Endothelial cell of umbilical vein (primary cell): Measurements from ENCODE around the gene COL16A1. TPM values are rescaled to one million over a fixed set of nuclear protein-coding genes. Genes with fewer than 3 reads are reported as not detected.

Source experiments
- BruUV-seq: library from RNA; stranded (reverse); fragments of 400-500 nt; replicated peaks from 2 replicates; lab custom pipeline; 2021; lab: Mats Ljungman, UMichigan
- CTCF ChIA-PET: fragments of 300-600, 350-600 bp; sonication (Branson Sonifier 250); formaldehyde crosslinking; loops from one replicate; lab custom pipeline; 2021; ENCODE audit warnings: antibody characterized with exemption, inconsistent platforms; lab: Charles Lee
- POLR2A ChIA-PET: fragments of 300-600, 350-600 bp; sonication (Branson Sonifier 250); formaldehyde crosslinking; loops from one replicate; lab custom pipeline; 2021; ENCODE audit warnings: antibody characterized with exemption, inconsistent platforms; lab: Charles Lee
- DNase-seq: peaks from one replicate; pipeline ENCODE4 v3.0.0-alpha.2; 2011; ENCODE audit warnings: low read depth, low spot score
- FAIRE-seq: peaks from 2 replicates; lab custom pipeline; 2011; peaks lifted over from hg19 to GRCh38; lab: Jason Lieb, UNC
- H2AFZ ChIP-seq: 2 replicates; pipeline ENCODE4 v1.6.0; 2012; ENCODE audit warnings: low read depth, low read length, control low read depth, inconsistent platforms
- H3K27ac ChIP-seq: 2 replicates; pipeline ENCODE4 v1.5.1; 2011; ENCODE audit warnings: low read depth, mild to moderate bottlenecking, control low read depth, low read length, moderate library complexity; ENCODE audit not compliant: insufficient read depth
- H3K27me3 ChIP-seq, 2 experiments: 2 replicates each; pipeline versions ENCODE4 v1.6.0 to v1.6.1; 2011; ENCODE audit warnings: low read length in 2 of 2, mixed read lengths in 1 of 2; ENCODE audit not compliant: control insufficient read depth in 2 of 2, insufficient read depth in 2 of 2
- H3K36me3 ChIP-seq, 2 experiments: 2 replicates in 1 of 2; 3 replicates in 1 of 2; pipeline ENCODE4 v1.5.1; 2011; ENCODE audit warnings: low read length in 2 of 2, mild to moderate bottlenecking in 1 of 2, moderate library complexity in 1 of 2; ENCODE audit not compliant: control insufficient read depth in 2 of 2, insufficient read depth in 2 of 2; ENCODE audit errors: extremely low read depth in 1 of 2
- H3K4me1 ChIP-seq: 3 replicates; pipeline ENCODE4 v1.5.1; 2011; ENCODE audit warnings: mild to moderate bottlenecking, low read length; ENCODE audit not compliant: control insufficient read depth, insufficient read depth; ENCODE audit errors: extremely low read depth
- H3K4me2 ChIP-seq: 2 replicates; pipeline ENCODE4 v1.6.1; 2011; ENCODE audit warnings: low read length, control low read depth, mixed read lengths; ENCODE audit not compliant: insufficient read depth
- H3K4me3 ChIP-seq, 3 experiments: fragments of 200-600 bp in 1 of 3; sonication (generic), shearing (Covaris generic) in 1 of 3; replicated peaks in 1 of 3; 2 replicates each; pipeline ENCODE4 v1.5.1; 2011 to 2016; ENCODE audit warnings: control low read depth in 3 of 3, low read length in 3 of 3, mild to moderate bottlenecking in 2 of 3, inconsistent platforms in 1 of 3, low read depth in 1 of 3, moderate library complexity in 1 of 3; ENCODE audit not compliant: insufficient read depth in 1 of 3
- H3K79me2 ChIP-seq: 2 replicates; pipeline ENCODE4 v1.6.0; 2012; ENCODE audit warnings: low read length, inconsistent platforms; ENCODE audit not compliant: control insufficient read depth, insufficient read depth
- H3K9ac ChIP-seq: replicated peaks from 2 replicates; pipeline ENCODE3; 2011; ENCODE audit warnings: low read length, control low read depth; ENCODE audit not compliant: insufficient read depth; ENCODE audit errors: extremely low read depth
- H3K9me1 ChIP-seq: replicated peaks from 3 replicates; pipeline ENCODE4 v1.6.0; 2011; ENCODE audit warnings: mild to moderate bottlenecking, low read length; ENCODE audit not compliant: control insufficient read depth, insufficient read depth; ENCODE audit errors: extremely low read depth
- H3K9me3 ChIP-seq: replicated peaks from 2 replicates; pipeline ENCODE4 v1.5.1; 2012; ENCODE audit warnings: low read length, inconsistent platforms; ENCODE audit not compliant: control insufficient read depth, insufficient read depth
- H4K20me1 ChIP-seq: replicated peaks from 2 replicates; pipeline ENCODE3; 2011; ENCODE audit warnings: mild to moderate bottlenecking, low read length; ENCODE audit not compliant: control insufficient read depth, insufficient read depth; ENCODE audit errors: extremely low read depth
- CTCF ChIP-seq, 2 donors: IDR thresholded peaks; 1 replicate in 1 of 2; 2 replicates in 1 of 2; pipeline ENCODE4 v1.5.1; 2011; ENCODE audit warnings: low read length in 2 of 2, mild to moderate bottlenecking in 2 of 2, moderate library complexity in 2 of 2, control low read depth in 1 of 2, inconsistent platforms in 1 of 2, low read depth in 1 of 2; ENCODE audit not compliant: insufficient read depth in 1 of 2; ENCODE audit errors: extremely low read depth in 1 of 2
- EZH2 ChIP-seq: IDR thresholded peaks from 2 replicates; pipeline ENCODE4 v1.6.1; 2012; ENCODE audit warnings: borderline replicate concordance, low read depth, mild to moderate bottlenecking, moderate library complexity, low read length, inconsistent platforms; ENCODE audit not compliant: severe bottlenecking
- FOS ChIP-seq: IDR thresholded peaks from 2 replicates; pipeline ENCODE4 v1.6.1; 2011; ENCODE audit warnings: mild to moderate bottlenecking, low read length, moderate library complexity, borderline replicate concordance; ENCODE audit not compliant: insufficient read depth
- GATA2 ChIP-seq: IDR thresholded peaks from 2 replicates; pipeline ENCODE4 v1.7.0; 2011; ENCODE audit warnings: low read depth, mild to moderate bottlenecking, moderate library complexity, mixed read lengths, low read length; ENCODE audit not compliant: insufficient read length, insufficient read depth
- JUN ChIP-seq: IDR thresholded peaks from 2 replicates; pipeline ENCODE4 v1.6.1; 2011; ENCODE audit warnings: borderline replicate concordance, low read depth; ENCODE audit not compliant: insufficient read length, insufficient read depth
- MAX ChIP-seq: IDR thresholded peaks from 2 replicates; pipeline ENCODE4 v1.6.1; 2011; ENCODE audit not compliant: insufficient read depth, insufficient read length
- MYC ChIP-seq: IDR thresholded peaks from one replicate; pipeline ENCODE4 v1.6.1; 2011; ENCODE audit warnings: mild to moderate bottlenecking, low read depth, low read length
- POLR2A ChIP-seq: IDR thresholded peaks from 2 replicates; pipeline ENCODE4 v1.6.1; 2012; ENCODE audit warnings: low read depth, mild to moderate bottlenecking, control low read depth, low read length
- POLR2AphosphoS5 ChIP-seq: IDR thresholded peaks from 2 replicates; pipeline ENCODE4 v1.6.1; 2012; ENCODE audit warnings: low read depth, mild to moderate bottlenecking, control low read depth, low read length, moderate library complexity; ENCODE audit not compliant: insufficient read depth
- dilution Hi-C: fragments of 300-500 bp; cut with MboI; formaldehyde crosslinking; loops from one replicate; pipeline ENCODE4 v1.15.0; 2019; ENCODE audit warnings: low sequenced_read_pairs; ENCODE audit not compliant: extremely low pct_ligation_motif_present
- intact Hi-C: fragments of 100-400 bp; cut with micrococcal nuclease; formaldehyde crosslinking; loops from one replicate; pipeline ENCODE4 v1.10.0; 2022
- polyA plus RNA-seq, 4 experiments: library from polyadenylated mRNA; depleted of rRNA in 3 of 4; stranded (reverse) in 3 of 4; unstranded in 1 of 4; fragments of >200 nt; gene quantifications; 2 replicates each; pipeline versions ENCODE4 v1.2.1 to v1.2.3, GENCODE V29; 2011 to 2012; ENCODE audit warnings: missing spikeins in 1 of 4
- total RNA-seq: library from RNA; stranded (reverse); gene quantifications from 2 replicates; pipeline ENCODE4 v1.2.3, GENCODE V29; 2021

COL16A1 gene
- total and polyA plus RNA-seq, 2 donors (not counting 3 experiments of a cell fraction or from before 2014, with no cell fraction given), result 0.68 to 1.2 TPM

DNA sequence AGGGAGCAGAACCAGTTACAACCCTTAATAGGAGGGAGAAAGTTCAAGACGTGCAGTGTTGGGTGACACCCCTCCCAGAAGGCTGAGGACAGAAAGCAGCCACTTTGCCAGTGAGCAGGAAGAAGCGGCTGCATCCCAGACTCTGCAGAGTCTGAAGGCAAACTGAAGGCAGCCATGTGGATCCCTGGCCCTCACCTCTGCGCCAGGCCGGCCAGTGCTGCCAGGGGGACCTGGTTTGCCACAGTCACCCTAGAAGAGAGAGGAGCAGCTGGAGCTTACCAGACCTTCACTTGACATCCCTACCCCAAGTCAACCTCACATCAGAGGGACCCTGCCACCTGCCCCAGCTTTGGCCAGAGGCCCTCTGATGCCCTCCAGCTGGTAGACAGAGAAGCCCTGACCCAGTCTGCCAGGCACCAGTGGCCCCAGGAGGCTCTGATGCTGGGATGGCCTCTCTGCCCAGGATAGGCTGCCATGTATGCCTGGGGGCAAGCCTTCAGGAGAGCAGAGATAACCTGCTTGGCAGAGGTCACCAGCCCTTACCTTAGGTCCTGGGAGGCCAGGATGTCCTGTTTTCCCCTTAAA, 42.9 kb downstream of the COL16A1 start:
- Histone ChIP-seq H3K27me3 (no peaks in the 10 kb centered on the region), H2AFZ (no peak overlapping the region), H4K20me1 (no peaks in the 10 kb centered on the region), H3K9me3 (no peaks in the 10 kb centered on the region), H3K4me3 (no peak overlapping the region), H3K79me2 (no peaks in the 10 kb centered on the region), H3K4me1 (no peaks in the 10 kb centered on the region), H3K9ac (no peak overlapping the region), H3K36me3 (no peaks in the 10 kb centered on the region), H3K4me2 (no peak overlapping the region), H3K27ac (no peak overlapping the region), H3K9me1 (no peaks in the 10 kb centered on the region)
- FAIRE-seq (no peak), DNase-seq (no peak)
- CTCF ChIA-PET, result interaction anchor here (1.0 to 11.5 kb wide), 7 partner anchors 43 to 303 kb away, joined by 3 to 180 read pairs (median 7); partner anchors contain the start of gene COL16A1
- POLR2A ChIA-PET, result no interaction called here
- BruUV-seq, result no TSS peak
- intact Hi-C loops, result loop anchor here (5.0 kb wide), 1 partner anchor 301 kb away; no protein-coding TSS in a partner anchor
- TF ChIP-seq POLR2AphosphoS5, result no peak
- no peak for TF ChIP-seq POLR2A
- dilution Hi-C loops, result no loop called here

DNA sequence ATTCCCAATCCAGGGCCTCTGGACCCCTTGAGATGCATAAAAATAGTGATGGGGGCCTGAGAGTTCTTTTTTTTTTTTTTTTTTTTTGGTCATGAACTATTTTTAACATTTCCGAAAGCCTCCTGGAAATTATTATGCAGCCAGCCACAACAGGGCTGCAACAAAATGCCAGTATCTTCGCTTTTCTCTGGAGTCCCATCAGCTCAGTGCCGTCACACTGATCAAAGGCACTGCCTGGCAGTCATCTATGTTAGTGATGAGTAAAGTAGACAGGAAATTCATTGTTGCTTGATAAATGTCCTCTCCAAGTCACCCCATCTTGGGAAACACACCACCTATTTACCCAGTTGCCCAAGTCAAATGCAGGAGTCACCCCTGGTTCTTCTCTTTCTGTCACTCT, 43.9 kb downstream of the COL16A1 start:
- intact Hi-C loops (loop anchor here (5.0 kb wide), 1 partner anchor 302 kb away; no protein-coding TSS in a partner anchor), dilution Hi-C loops (no loop called here)
- no peaks in the 10 kb centered on the region for H4K20me1 ChIP-seq
- H3K4me3 ChIP-seq, result no peak overlapping the region
- TF ChIP-seq FOS (no peak), POLR2AphosphoS5 (no peak), EZH2 (no peak), CTCF (IDR thresholded peaks at IDR 0.05; ENCODE audit: extremely low read depth in 1 of 2, insufficient read depth in 1 of 2, low read depth in 1 of 2, low read length in 2 of 2) (no peak), MYC (no peak), GATA2 (no peak), POLR2A (no peak), MAX (no peak), JUN (no peak)
- H3K4me1 ChIP-seq, result no peaks in the 10 kb centered on the region
- POLR2A ChIA-PET, result no interaction called here
- H3K79me2 ChIP-seq, result no peaks in the 10 kb centered on the region
- H3K27ac ChIP-seq, result no peak overlapping the region
- no peaks in the 10 kb centered on the region for H3K36me3 ChIP-seq
- H3K9ac ChIP-seq, result no peak overlapping the region
- no peak for DNase-seq
- BruUV-seq, result no TSS peak
- CTCF ChIA-PET, result interaction anchor here (0.7 to 11.5 kb wide), 4 partner anchors 16 to 129 kb away, joined by 4 to 177 read pairs (median 8); no protein-coding TSS in a partner anchor
- no peak overlapping the region for H2AFZ ChIP-seq
- no peak for FAIRE-seq
- H3K27me3 ChIP-seq, result no peaks in the 10 kb centered on the region
- no peaks in the 10 kb centered on the region for H3K9me3 ChIP-seq
- no peaks in the 10 kb centered on the region for H3K9me1 ChIP-seq
- no peak overlapping the region for H3K4me2 ChIP-seq
